HEK293T (cell line): ENCODE results near the gene IFIT1.

Experiments
- BHLHE40 ChIP-seq: fragments of 450-650 bp; IDR thresholded peaks from 2 replicates; pipeline ENCODE4 v1.6.1; 2016; ENCODE audit warnings: mild to moderate bottlenecking, moderate library complexity, borderline replicate concordance
- ELF4 ChIP-seq: fragments of 450-650 bp; IDR thresholded peaks from 2 replicates; pipeline ENCODE4 v1.6.1; 2017; ENCODE audit warnings: antibody characterized with exemption
- FOXK2 ChIP-seq: fragments of 450-650 bp; IDR thresholded peaks from 2 replicates; pipeline ENCODE4 v1.6.1; 2016; ENCODE audit warnings: mild to moderate bottlenecking
- FOXM1 ChIP-seq: fragments of 450-650 bp; IDR thresholded peaks from 2 replicates; pipeline ENCODE4 v1.6.1; 2017; ENCODE audit warnings: mild to moderate bottlenecking, borderline replicate concordance
- LEF1 ChIP-seq: fragments of 450-650 bp; IDR thresholded peaks from 2 replicates; pipeline ENCODE4 v1.6.1; 2017; ENCODE audit warnings: mild to moderate bottlenecking, borderline replicate concordance
- NFRKB ChIP-seq: fragments of 450-650 bp; IDR thresholded peaks from 2 replicates; pipeline ENCODE4 v1.6.1; 2016; ENCODE audit warnings: mild to moderate bottlenecking, moderate library complexity
- SP1 ChIP-seq: fragments of 450-650 bp; IDR thresholded peaks from 2 replicates; pipeline ENCODE4 v1.6.1; 2017
- SUZ12 ChIP-seq: fragments of 450-650 bp; IDR thresholded peaks from 2 replicates; pipeline ENCODE4 v1.6.1; 2016; ENCODE audit warnings: mild to moderate bottlenecking
- ZNF384 ChIP-seq: fragments of 450-650 bp; IDR thresholded peaks from 2 replicates; pipeline ENCODE4 v1.6.1; 2016

- TF ChIP-seq ELF4 (no peak), BHLHE40 (no peak), ZNF384 (no peak), FOXM1 (no peak), SP1 (no peak), LEF1 (no peak), NFRKB (no peak), SUZ12 (no peak), FOXK2 (no peak)
Observed at GRCh38 chr10:89348481-89348880, 43.9 kb upstream of the IFIT1 start.
